ENCODE results near the gene SCIN.
A peak's percentile ranks its signal among the peaks of the same experiment; 100 is the strongest.

SCIN gene

GRCh38 chr7:12648704-12649261 lies 78.3 kb downstream of the SCIN start:
- no peak for TF ChIP-seq EP300 (IDR thresholded peaks at IDR 0.05; ENCODE audit: borderline replicate concordance)
- TF ChIP-seq EGR1 (IDR thresholded peaks at IDR 0.05) = no peak
- TF ChIP-seq TAF1 (IDR thresholded peaks at IDR 0.05; ENCODE audit: low read depth) = no peak
- no peak for TF ChIP-seq CREB1 (IDR thresholded peaks at IDR 0.05; ENCODE audit: low read depth)
- TF ChIP-seq RAD21 (IDR thresholded peaks at IDR 0.05; ENCODE audit: low read depth) = no peak
- TF ChIP-seq CEBPB (IDR thresholded peaks at IDR 0.05) = no peak

GRCh38 chr7:12649348-12649747 lies 78.8 kb downstream of the SCIN start:
- TF ChIP-seq YY1 (IDR thresholded peaks at IDR 0.05; ENCODE audit: low read depth) (no peak), TEAD4 (IDR thresholded peaks at IDR 0.05) (no peak), USF1 (IDR thresholded peaks at IDR 0.05) (no peak)

GRCh38 chr7:12650080-12650479 lies 79.6 kb downstream of the SCIN start:
- TF ChIP-seq REST (IDR thresholded peaks at IDR 0.05; ENCODE audit: low read depth) = no peak
- no peak for TF ChIP-seq EGR1 (IDR thresholded peaks at IDR 0.05)
- TF ChIP-seq FOXM1 (IDR thresholded peaks at IDR 0.05; ENCODE audit: borderline replicate concordance, low read depth) = no peak
- no peak for TF ChIP-seq CEBPB (IDR thresholded peaks at IDR 0.05)
- TF ChIP-seq NFIC (IDR thresholded peaks at IDR 0.05) = no peak
- TF ChIP-seq YY1 (IDR thresholded peaks at IDR 0.05; ENCODE audit: low read depth) = no peak
- TF ChIP-seq ZBTB7A (IDR thresholded peaks at IDR 0.05; ENCODE audit: low read depth) = no peak
- no peak for TF ChIP-seq CREB1 (IDR thresholded peaks at IDR 0.05; ENCODE audit: low read depth)
- no peak for TF ChIP-seq MAX (IDR thresholded peaks at IDR 0.05)
- no peak for TF ChIP-seq TCF12 (IDR thresholded peaks at IDR 0.05; ENCODE audit: low read depth)
- no peak for TF ChIP-seq TEAD4 (IDR thresholded peaks at IDR 0.05)
- no peak for TF ChIP-seq EP300 (IDR thresholded peaks at IDR 0.05; ENCODE audit: borderline replicate concordance)
- no peak for TF ChIP-seq TAF1 (IDR thresholded peaks at IDR 0.05; ENCODE audit: low read depth)
- TF ChIP-seq USF1 (IDR thresholded peaks at IDR 0.05) = no peak
- TF ChIP-seq RAD21 (IDR thresholded peaks at IDR 0.05; ENCODE audit: low read depth) = no peak

- no peak for TF ChIP-seq FOXM1 (IDR thresholded peaks at IDR 0.05; ENCODE audit: borderline replicate concordance, low read depth)
- no peak for TF ChIP-seq ZBTB7A (IDR thresholded peaks at IDR 0.05; ENCODE audit: low read depth)
- no peak for TF ChIP-seq EGR1 (IDR thresholded peaks at IDR 0.05)
- no peak for TF ChIP-seq TCF12 (IDR thresholded peaks at IDR 0.05; ENCODE audit: low read depth)
Measured at GRCh38 chr7:12653110-12653509, 82.6 kb downstream of the SCIN start.

- peak; percentile 73 for TF ChIP-seq NFIC (IDR thresholded peaks at IDR 0.05)
- TF ChIP-seq YY1 (IDR thresholded peaks at IDR 0.05; ENCODE audit: low read depth) = no peak
Measured at GRCh38 chr7:12653518-12653917, 83.0 kb downstream of the SCIN start.

GRCh38 chr7:12655161-12655560 lies 84.6 kb downstream of the SCIN start:
- no peak for TF ChIP-seq NFIC (IDR thresholded peaks at IDR 0.05)
- TF ChIP-seq YY1 (IDR thresholded peaks at IDR 0.05; ENCODE audit: low read depth) = no peak
- no peak for TF ChIP-seq REST (IDR thresholded peaks at IDR 0.05; ENCODE audit: low read depth)
- no peak for TF ChIP-seq RAD21 (IDR thresholded peaks at IDR 0.05; ENCODE audit: low read depth)
- TF ChIP-seq CREB1 (IDR thresholded peaks at IDR 0.05; ENCODE audit: low read depth) = no peak
- TF ChIP-seq EP300 (IDR thresholded peaks at IDR 0.05; ENCODE audit: borderline replicate concordance) = no peak
- TF ChIP-seq FOXM1 (IDR thresholded peaks at IDR 0.05; ENCODE audit: borderline replicate concordance, low read depth) = no peak
- no peak for TF ChIP-seq ZBTB7A (IDR thresholded peaks at IDR 0.05; ENCODE audit: low read depth)
- no peak for TF ChIP-seq CEBPB (IDR thresholded peaks at IDR 0.05)
- no peak for TF ChIP-seq USF1 (IDR thresholded peaks at IDR 0.05)
- no peak for TF ChIP-seq TCF12 (IDR thresholded peaks at IDR 0.05; ENCODE audit: low read depth)
- TF ChIP-seq EGR1 (IDR thresholded peaks at IDR 0.05) = no peak
- no peak for TF ChIP-seq MAX (IDR thresholded peaks at IDR 0.05)
- no peak for TF ChIP-seq TAF1 (IDR thresholded peaks at IDR 0.05; ENCODE audit: low read depth)
- TF ChIP-seq TEAD4 (IDR thresholded peaks at IDR 0.05) = no peak

Measured in Ishikawa (cell line).